HCT116 (cell line): ENCODE data around the gene ALDH1L2. TPM values are rescaled to one million over a fixed set of nuclear protein-coding genes. Genes with fewer than 3 reads are reported as not detected.

Source experiments
- ATAC-seq: fragments of 200-7000 bp; cut with Tn5 transposase; 2 replicates; pipeline ENCODE4 v1.9.1; 2020; ENCODE audit warnings: mild to moderate bottlenecking, moderate library complexity
- BruUV-seq: library from RNA; stranded (reverse); fragments of 400-500 nt; replicated peaks from 2 replicates; lab custom pipeline; 2021; lab: Mats Ljungman, UMichigan
- CTCF ChIA-PET: fragments of 300-600 bp; sonication (Branson Sonifier 250); formaldehyde crosslinking; loops from one replicate; lab custom pipeline; 2021; ENCODE audit warnings: antibody characterized with exemption; lab: Charles Lee
- POLR2A ChIA-PET: fragments of 300-600, 350-600 bp; sonication (Branson Sonifier 250); formaldehyde crosslinking; loops from one replicate; lab custom pipeline; 2021; ENCODE audit warnings: antibody characterized with exemption; lab: Charles Lee
- RAD21 ChIA-PET, 2 experiments: fragments of 300-600 bp; sonication (Branson Sonifier 250); formaldehyde crosslinking; loops; one replicate each; lab custom pipeline; 2023; ENCODE audit warnings: low total read pairs in 2 of 2; ENCODE audit not compliant: uncharacterized antibody in 2 of 2, unreplicated experiment in 2 of 2, low non-redundant PET in 1 of 2; lab: Charles Lee
- DNase-seq: peaks from one replicate; pipeline ENCODE4 v3.0.0-alpha.2; 2010; ENCODE audit warnings: low read depth, low spot score
- H2AFZ ChIP-seq: fragments of 200-600 bp; shearing (Covaris generic), sonication (generic); 2 replicates; pipeline ENCODE4 v1.6.1; 2017; ENCODE audit warnings: low read depth, mixed run types, mixed read lengths, antibody characterized with exemption, low read length; ENCODE audit not compliant: poor library complexity, severe bottlenecking
- H3K27ac ChIP-seq: 2 replicates; pipeline ENCODE4 v1.5.1; 2012; ENCODE audit warnings: low read depth, low read length
- H3K27me3 ChIP-seq: fragments of 200-600 bp; sonication (generic); 2 replicates; pipeline ENCODE4 v1.6.1; 2016; ENCODE audit warnings: mixed run types, low read length, mixed read lengths; ENCODE audit not compliant: insufficient read depth
- H3K36me3 ChIP-seq, 2 experiments: fragments of 200-500 bp in 1 of 2; fragments of 200-600 bp in 1 of 2; sonication (Bioruptor generic) in 1 of 2; sonication (generic) in 1 of 2; 2 replicates each; pipeline versions ENCODE4 v1.5.1 to v1.6.1; 2014 to 2016; ENCODE audit warnings: low read length in 2 of 2, inconsistent platforms in 1 of 2, mixed read lengths in 1 of 2, mixed run types in 1 of 2; ENCODE audit not compliant: insufficient read depth in 2 of 2, control insufficient read depth in 1 of 2
- H3K4me1 ChIP-seq, 2 experiments: fragments of 200-600 bp in 1 of 2; sonication (generic) in 1 of 2; 2 replicates each; pipeline versions ENCODE4 v1.5.1 to v1.6.1; 2012 to 2017; ENCODE audit warnings: low read length in 2 of 2, inconsistent platforms in 1 of 2, mild to moderate bottlenecking in 1 of 2, mixed read lengths in 1 of 2, mixed run types in 1 of 2, moderate library complexity in 1 of 2; ENCODE audit not compliant: insufficient read depth in 2 of 2, control insufficient read depth in 1 of 2
- H3K4me2 ChIP-seq: fragments of 200-600 bp; sonication (generic); 2 replicates; pipeline ENCODE4 v1.6.1; 2017; ENCODE audit warnings: mixed run types, low read length, mixed read lengths
- H3K4me3 ChIP-seq, 2 experiments: fragments of 200-600 bp in 1 of 2; sonication (generic) in 1 of 2; replicated peaks in 1 of 2; 2 replicates each; pipeline ENCODE4 v1.5.1; 2011 to 2016; ENCODE audit warnings: low read length in 2 of 2, control low read depth in 1 of 2, low read depth in 1 of 2, mild to moderate bottlenecking in 1 of 2, mixed read lengths in 1 of 2, mixed run types in 1 of 2
- H3K79me2 ChIP-seq: fragments of 200-600 bp; sonication (generic); 2 replicates; pipeline ENCODE4 v1.6.1; 2017; ENCODE audit warnings: mild to moderate bottlenecking, mixed run types, low read length, moderate library complexity, mixed read lengths; ENCODE audit not compliant: insufficient read depth
- H3K9ac ChIP-seq: fragments of 200-600 bp; sonication (generic); 2 replicates; pipeline ENCODE4 v1.6.1; 2016; ENCODE audit warnings: low read length, mixed read lengths
- H3K9me2 ChIP-seq: fragments of 200-600 bp; sonication (generic), shearing (Covaris generic); 2 replicates; pipeline ENCODE4 v1.6.1; 2017; ENCODE audit warnings: mixed run types, mild to moderate bottlenecking, moderate library complexity; ENCODE audit not compliant: insufficient read depth
- H3K9me3 ChIP-seq, 2 experiments: fragments of 200-500 bp in 1 of 2; fragments of 200-600 bp in 1 of 2; sonication (Bioruptor generic) in 1 of 2; sonication (generic) in 1 of 2; 2 replicates each; pipeline ENCODE4 v1.6.1; 2014 to 2017; ENCODE audit warnings: low read length in 2 of 2, mixed read lengths in 2 of 2, inconsistent platforms in 1 of 2, low read depth in 1 of 2, mild to moderate bottlenecking in 1 of 2, mixed run types in 1 of 2, moderate library complexity in 1 of 2; ENCODE audit not compliant: control insufficient read depth in 1 of 2, insufficient read depth in 1 of 2
- H4K20me1 ChIP-seq: fragments of 200-600 bp; sonication (generic), shearing (Covaris generic); 2 replicates; pipeline ENCODE4 v1.6.1; 2017; ENCODE audit warnings: mixed run types, mild to moderate bottlenecking, moderate library complexity; ENCODE audit not compliant: insufficient read depth
- CBX3 ChIP-seq: IDR thresholded peaks from 2 replicates; pipeline ENCODE4 v1.6.1; 2012; ENCODE audit warnings: low read depth
- EZH2phosphoT487 ChIP-seq: fragments of 200-600 bp; IDR thresholded peaks from 2 replicates; pipeline ENCODE4 v1.6.1; 2018; ENCODE audit warnings: antibody characterized with exemption, borderline replicate concordance
- SIN3A ChIP-seq: IDR thresholded peaks from 2 replicates; pipeline ENCODE4 v1.6.1; 2012; ENCODE audit warnings: low read depth
- SRF ChIP-seq: IDR thresholded peaks from 2 replicates; pipeline ENCODE4 v1.6.1; 2012; ENCODE audit warnings: low read depth
- ZFX ChIP-seq: fragments of 450-650 bp; IDR thresholded peaks from 2 replicates; pipeline ENCODE4 v1.6.1; 2017
- intact Hi-C: fragments of 100-400 bp; cut with micrococcal nuclease; formaldehyde crosslinking; loops from 2 replicates; pipeline ENCODE4 v1.10.0; 2022
- total RNA-seq: library from RNA; stranded (reverse); gene quantifications from one replicate; pipeline ENCODE4 v1.2.1, GENCODE V29; 2021; ENCODE audit not compliant: unreplicated experiment

The ALDH1L2 gene
- total RNA-seq, 1 experiment from 2014 or later = 1.5 TPM

- RAD21 ChIA-PET = no interaction called here
- Histone ChIP-seq H3K27me3 (no peaks in the 10 kb centered on the region), H3K36me3 (peaks cover 31 to 59% of the 10 kb centered on the region in 2 experiments), H3K4me1 (peaks cover 5 to 8% of the 10 kb centered on the region in 2 experiments; a peak in 3 of 4 replicates), H2AFZ (no peak overlapping the region), H3K4me2 (no peak overlapping the region), H3K9me2 (no peaks in the 10 kb centered on the region), H4K20me1 (peaks cover 3% of the 10 kb centered on the region; the same call in 1 of the 2 replicates), H3K79me2 (peaks cover 58% of the 10 kb centered on the region), H3K4me3 (no peak overlapping the region), H3K27ac (no peak overlapping the region), H3K9ac (no peak overlapping the region), H3K9me3 (no peaks in the 10 kb centered on the region)
- CTCF ChIA-PET = no interaction called here
- no peak for DNase-seq
- BruUV-seq = no TSS peak
- no peak for ATAC-seq
- intact Hi-C loops = no loop called here
- TF ChIP-seq EZH2phosphoT487 = no peak
- POLR2A ChIA-PET = no interaction called here
These were observed 92.6 kb downstream of the ALDH1L2 start for GRCh38 chr12:104991565-104992128.

GRCh38 chr12:104990950-104991349 lies 93.3 kb downstream of the ALDH1L2 start:
- no peak for DNase-seq
- peaks cover 60% of the 10 kb centered on the region for H3K79me2 ChIP-seq
- no peak overlapping the region for H2AFZ ChIP-seq
- TF ChIP-seq SRF (no peak), ZFX (no peak), CBX3 (no peak), SIN3A (no peak)
- no peaks in the 10 kb centered on the region for H3K9me2 ChIP-seq
- ChIA-PET CTCF (no interaction called here), RAD21 (no interaction called here), POLR2A (no interaction called here)
- no peaks in the 10 kb centered on the region for H3K9me3 ChIP-seq
- no peak overlapping the region for H3K9ac ChIP-seq
- intact Hi-C loops = no loop called here
- H4K20me1 ChIP-seq = peaks cover 3% of the 10 kb centered on the region; the same call in 1 of the 2 replicates
- no peak overlapping the region for H3K27ac ChIP-seq
- peaks cover 29 to 59% of the 10 kb centered on the region in 2 experiments for H3K36me3 ChIP-seq
- H3K4me3 ChIP-seq = no peak overlapping the region
- H3K4me2 ChIP-seq = no peak overlapping the region
- ATAC-seq = no peak
- BruUV-seq = no TSS peak
- H3K27me3 ChIP-seq = no peaks in the 10 kb centered on the region
- H3K4me1 ChIP-seq = peaks cover 5 to 9% of the 10 kb centered on the region in 2 experiments; a peak in 3 of 4 replicates
